Measurements from ENCODE around the gene C15orf39.
A peak's percentile ranks its signal among the peaks of the same experiment; 100 is the strongest.

Gene C15orf39

DNA sequence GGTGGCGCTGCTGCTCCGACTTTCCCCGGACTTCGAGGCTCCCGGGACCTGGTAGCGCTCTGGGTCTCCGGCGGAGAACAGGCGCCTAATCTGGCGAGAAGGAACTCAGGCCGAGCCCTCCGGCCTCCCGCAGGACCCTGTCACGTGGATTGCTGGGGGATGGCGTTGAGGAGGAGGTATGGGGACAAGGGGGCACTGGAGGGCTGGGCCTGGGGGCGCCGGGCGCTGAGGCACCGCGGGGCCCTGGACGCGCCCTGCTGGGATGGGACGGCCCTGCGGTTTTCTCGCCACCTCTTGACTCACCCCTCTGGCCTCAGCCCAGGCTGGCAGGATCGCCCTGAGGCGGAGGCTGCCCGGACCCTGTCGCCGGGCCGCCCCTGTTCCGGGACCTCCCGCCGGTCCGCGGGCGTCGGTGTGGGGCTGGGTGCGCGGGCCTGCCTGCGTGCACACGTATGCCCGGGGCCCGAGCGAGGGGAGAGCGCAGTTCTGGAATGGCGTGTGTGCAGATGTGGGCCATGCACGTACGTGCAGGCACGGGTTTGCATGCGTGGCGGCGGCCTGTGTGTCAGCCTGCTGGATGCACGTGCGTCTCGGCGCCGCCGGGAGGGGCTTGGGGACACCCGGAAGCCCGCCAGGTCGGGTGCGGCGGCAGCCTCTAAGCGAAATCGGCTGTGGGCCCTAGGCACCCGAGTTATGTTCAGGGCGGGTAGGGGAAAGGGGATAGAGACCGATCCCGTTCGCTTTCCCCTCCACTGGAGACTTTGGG is 752 bp downstream of the C15orf39 start (continued):
- TF ChIP-seq, protein P1, sequence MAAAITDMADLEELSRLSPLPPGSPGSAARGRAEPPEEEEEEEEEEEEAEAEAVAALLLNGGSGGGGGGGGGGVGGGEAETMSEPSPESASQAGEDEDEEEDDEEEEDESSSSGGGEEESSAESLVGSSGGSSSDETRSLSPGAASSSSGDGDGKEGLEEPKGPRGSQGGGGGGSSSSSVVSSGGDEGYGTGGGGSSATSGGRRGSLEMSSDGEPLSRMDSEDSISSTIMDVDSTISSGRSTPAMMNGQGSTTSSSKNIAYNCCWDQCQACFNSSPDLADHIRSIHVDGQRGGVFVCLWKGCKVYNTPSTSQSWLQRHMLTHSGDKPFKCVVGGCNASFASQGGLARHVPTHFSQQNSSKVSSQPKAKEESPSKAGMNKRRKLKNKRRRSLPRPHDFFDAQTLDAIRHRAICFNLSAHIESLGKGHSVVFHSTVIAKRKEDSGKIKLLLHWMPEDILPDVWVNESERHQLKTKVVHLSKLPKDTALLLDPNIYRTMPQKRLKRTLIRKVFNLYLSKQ (tag by site-specific recombination; IDR thresholded peaks at IDR 0.05; ENCODE audit: borderline replicate concordance): no peak
- TF ChIP-seq, protein P2, sequence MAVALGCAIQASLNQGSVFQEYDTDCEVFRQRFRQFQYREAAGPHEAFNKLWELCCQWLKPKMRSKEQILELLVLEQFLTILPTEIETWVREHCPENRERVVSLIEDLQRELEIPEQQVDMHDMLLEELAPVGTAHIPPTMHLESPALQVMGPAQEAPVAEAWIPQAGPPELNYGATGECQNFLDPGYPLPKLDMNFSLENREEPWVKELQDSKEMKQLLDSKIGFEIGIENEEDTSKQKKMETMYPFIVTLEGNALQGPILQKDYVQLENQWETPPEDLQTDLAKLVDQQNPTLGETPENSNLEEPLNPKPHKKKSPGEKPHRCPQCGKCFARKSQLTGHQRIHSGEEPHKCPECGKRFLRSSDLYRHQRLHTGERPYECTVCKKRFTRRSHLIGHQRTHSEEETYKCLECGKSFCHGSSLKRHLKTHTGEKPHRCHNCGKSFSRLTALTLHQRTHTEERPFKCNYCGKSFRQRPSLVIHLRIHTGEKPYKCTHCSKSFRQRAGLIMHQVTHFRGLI (tag by site-specific recombination; IDR thresholded peaks at IDR 0.05): no peak
- TF ChIP-seq ZNF112 (tag by site-specific recombination; IDR thresholded peaks at IDR 0.05): no peak
- TF ChIP-seq ZNF555 (tag by site-specific recombination; conservative IDR thresholded peaks at IDR 0.05): no peak
- peak; percentile 71 for TF ChIP-seq KLF1 (tag by site-specific recombination; IDR thresholded peaks at IDR 0.05)
- peak; percentile 46 for TF ChIP-seq SP3 (tag by site-specific recombination; IDR thresholded peaks at IDR 0.05)
- TF ChIP-seq ZBTB7A (tag by site-specific recombination; IDR thresholded peaks at IDR 0.05; ENCODE audit: low read depth): peak; percentile 52
- TF ChIP-seq ZNF37A (tag by site-specific recombination; IDR thresholded peaks at IDR 0.05): no peak
- no peak for TF ChIP-seq ZNF776 (tag by site-specific recombination; IDR thresholded peaks at IDR 0.05; ENCODE audit: borderline replicate concordance)
- no peak for TF ChIP-seq ZNF549 (tag by site-specific recombination; IDR thresholded peaks at IDR 0.05)
- TF ChIP-seq ZNF660 (tag by site-specific recombination; IDR thresholded peaks at IDR 0.05): peak; percentile 3; the same call in 1 of the 2 replicates
- TF ChIP-seq SETDB1 (IDR thresholded peaks at IDR 0.05; ENCODE audit: insufficient read length, low read length): no peak
- peak; percentile 77; the same call in 1 of the 2 replicates for TF ChIP-seq ZNF501 (tag by site-specific recombination; IDR thresholded peaks at IDR 0.05)
- no peak for TF ChIP-seq ZNF169 (tag by site-specific recombination; IDR thresholded peaks at IDR 0.05)
- TF ChIP-seq ZFP41 (tag by site-specific recombination; IDR thresholded peaks at IDR 0.05; ENCODE audit: borderline replicate concordance): no peak
- no peak; the same call in none of the 2 replicates for TF ChIP-seq WT1 (tag by site-specific recombination; IDR thresholded peaks at IDR 0.05)
- TF ChIP-seq, protein P3, sequence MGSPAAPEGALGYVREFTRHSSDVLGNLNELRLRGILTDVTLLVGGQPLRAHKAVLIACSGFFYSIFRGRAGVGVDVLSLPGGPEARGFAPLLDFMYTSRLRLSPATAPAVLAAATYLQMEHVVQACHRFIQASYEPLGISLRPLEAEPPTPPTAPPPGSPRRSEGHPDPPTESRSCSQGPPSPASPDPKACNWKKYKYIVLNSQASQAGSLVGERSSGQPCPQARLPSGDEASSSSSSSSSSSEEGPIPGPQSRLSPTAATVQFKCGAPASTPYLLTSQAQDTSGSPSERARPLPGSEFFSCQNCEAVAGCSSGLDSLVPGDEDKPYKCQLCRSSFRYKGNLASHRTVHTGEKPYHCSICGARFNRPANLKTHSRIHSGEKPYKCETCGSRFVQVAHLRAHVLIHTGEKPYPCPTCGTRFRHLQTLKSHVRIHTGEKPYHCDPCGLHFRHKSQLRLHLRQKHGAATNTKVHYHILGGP (tag by site-specific recombination; IDR thresholded peaks at IDR 0.05): no peak
- TF ChIP-seq ZNF366 (tag by site-specific recombination; conservative IDR thresholded peaks at IDR 0.05): no peak
- TF ChIP-seq ZFP69B (tag by site-specific recombination; IDR thresholded peaks at IDR 0.05): peak; percentile 89
- no peak for TF ChIP-seq ZNF548 (tag by site-specific recombination; IDR thresholded peaks at IDR 0.05)
- TF ChIP-seq, protein P4, sequence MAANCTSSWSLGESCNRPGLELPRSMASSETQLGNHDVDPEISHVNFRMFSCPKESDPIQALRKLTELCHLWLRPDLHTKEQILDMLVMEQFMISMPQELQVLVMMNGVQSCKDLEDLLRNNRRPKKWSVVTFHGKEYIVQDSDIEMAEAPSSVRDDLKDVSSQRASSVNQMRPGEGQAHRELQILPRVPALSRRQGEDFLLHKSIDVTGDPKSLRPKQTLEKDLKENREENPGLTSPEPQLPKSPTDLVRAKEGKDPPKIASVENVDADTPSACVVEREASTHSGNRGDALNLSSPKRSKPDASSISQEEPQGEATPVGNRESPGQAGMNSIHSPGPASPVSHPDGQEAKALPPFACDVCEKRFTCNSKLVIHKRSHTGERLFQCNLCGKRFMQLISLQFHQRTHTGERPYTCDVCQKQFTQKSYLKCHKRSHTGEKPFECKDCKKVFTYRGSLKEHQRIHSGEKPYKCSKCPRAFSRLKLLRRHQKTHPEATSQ (tag by site-specific recombination; IDR thresholded peaks at IDR 0.05): peak; percentile 72; the same call in 1 of the 2 replicates
- TF ChIP-seq ZBTB1 (tag by site-specific recombination; IDR thresholded peaks at IDR 0.05): no peak
- no peak for TF ChIP-seq ZNF791 (tag by site-specific recombination; IDR thresholded peaks at IDR 0.05)
- 0 out of 2 replicates have a peak, but pooled peaks have one; percentile 56 for TF ChIP-seq MEIS1 (CRISPR knock-in tag; IDR thresholded peaks at IDR 0.05; ENCODE audit: borderline replicate concordance)
- TF ChIP-seq, protein P5, sequence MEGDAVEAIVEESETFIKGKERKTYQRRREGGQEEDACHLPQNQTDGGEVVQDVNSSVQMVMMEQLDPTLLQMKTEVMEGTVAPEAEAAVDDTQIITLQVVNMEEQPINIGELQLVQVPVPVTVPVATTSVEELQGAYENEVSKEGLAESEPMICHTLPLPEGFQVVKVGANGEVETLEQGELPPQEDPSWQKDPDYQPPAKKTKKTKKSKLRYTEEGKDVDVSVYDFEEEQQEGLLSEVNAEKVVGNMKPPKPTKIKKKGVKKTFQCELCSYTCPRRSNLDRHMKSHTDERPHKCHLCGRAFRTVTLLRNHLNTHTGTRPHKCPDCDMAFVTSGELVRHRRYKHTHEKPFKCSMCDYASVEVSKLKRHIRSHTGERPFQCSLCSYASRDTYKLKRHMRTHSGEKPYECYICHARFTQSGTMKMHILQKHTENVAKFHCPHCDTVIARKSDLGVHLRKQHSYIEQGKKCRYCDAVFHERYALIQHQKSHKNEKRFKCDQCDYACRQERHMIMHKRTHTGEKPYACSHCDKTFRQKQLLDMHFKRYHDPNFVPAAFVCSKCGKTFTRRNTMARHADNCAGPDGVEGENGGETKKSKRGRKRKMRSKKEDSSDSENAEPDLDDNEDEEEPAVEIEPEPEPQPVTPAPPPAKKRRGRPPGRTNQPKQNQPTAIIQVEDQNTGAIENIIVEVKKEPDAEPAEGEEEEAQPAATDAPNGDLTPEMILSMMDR (tag by site-specific recombination; IDR thresholded peaks at IDR 0.05): peak; percentile 41
- TF ChIP-seq SP2 (tag by site-specific recombination; IDR thresholded peaks at IDR 0.05): peak; percentile 60
- no peak for TF ChIP-seq SCRT1 (tag by site-specific recombination; IDR thresholded peaks at IDR 0.05; ENCODE audit: borderline replicate concordance)
- TF ChIP-seq, protein P6, sequence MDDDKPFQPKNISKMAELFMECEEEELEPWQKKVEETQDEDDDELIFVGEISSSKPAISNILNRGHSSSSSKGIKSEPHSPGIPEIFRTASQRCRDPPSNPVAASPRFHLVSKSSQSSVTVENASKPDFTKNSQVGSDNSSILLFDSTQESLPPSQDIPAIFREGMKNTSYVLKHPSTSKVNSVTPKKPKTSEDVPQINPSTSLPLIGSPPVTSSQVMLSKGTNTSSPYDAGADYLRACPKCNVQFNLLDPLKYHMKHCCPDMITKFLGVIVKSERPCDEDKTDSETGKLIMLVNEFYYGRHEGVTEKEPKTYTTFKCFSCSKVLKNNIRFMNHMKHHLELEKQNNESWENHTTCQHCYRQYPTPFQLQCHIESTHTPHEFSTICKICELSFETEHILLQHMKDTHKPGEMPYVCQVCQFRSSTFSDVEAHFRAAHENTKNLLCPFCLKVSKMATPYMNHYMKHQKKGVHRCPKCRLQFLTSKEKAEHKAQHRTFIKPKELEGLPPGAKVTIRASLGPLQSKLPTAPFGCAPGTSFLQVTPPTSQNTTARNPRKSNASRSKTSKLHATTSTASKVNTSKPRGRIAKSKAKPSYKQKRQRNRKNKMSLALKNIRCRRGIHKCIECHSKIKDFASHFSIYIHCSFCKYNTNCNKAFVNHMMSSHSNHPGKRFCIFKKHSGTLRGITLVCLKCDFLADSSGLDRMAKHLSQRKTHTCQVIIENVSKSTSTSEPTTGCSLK (tag by site-specific recombination; IDR thresholded peaks at IDR 0.05): no peak
- TF ChIP-seq ZNF23 (tag by site-specific recombination; IDR thresholded peaks at IDR 0.05; ENCODE audit: borderline replicate concordance): no peak
- TF ChIP-seq ZNF621 (tag by site-specific recombination; IDR thresholded peaks at IDR 0.05): no peak

All from HEK293 (cell line).